Peyer's patch (tissue), 4 donors: Measurements from ENCODE around the gene VPS13C.

Experiments used
- CTCF ChIP-seq, 6 experiments: fragments of 450-650 bp in 4 of 6; fragments of 200-600 bp in 2 of 6; sonication (generic) in 1 of 6; IDR thresholded peaks; one replicate each; pipeline ENCODE4 v1.5.1; 2017 to 2019; ENCODE audit warnings: antibody characterized with exemption in 6 of 6, mild to moderate bottlenecking in 3 of 6, moderate library complexity in 1 of 6
- POLR2A ChIP-seq, 2 donors: fragments of 450-650 bp; IDR thresholded peaks; one replicate each; pipeline ENCODE4 v1.5.1; 2017; ENCODE audit warnings: antibody characterized with exemption in 2 of 2, mild to moderate bottlenecking in 2 of 2, moderate library complexity in 2 of 2

- TF ChIP-seq CTCF (IDR thresholded peaks at IDR 0.05): no peak
- TF ChIP-seq POLR2A (IDR thresholded peaks at IDR 0.05): no peak
These were observed 30.7 kb upstream of the VPS13C start for GRCh38 chr15:62090988-62091387.
